Panc1 (cell line): ENCODE data around the gene CELF2. TPM values are rescaled to one million over a fixed set of nuclear protein-coding genes. Genes with fewer than 3 reads are reported as not detected.

Experiments
- ATAC-seq: fragments of 200-7000 bp; cut with Tn5 transposase; 2 replicates; pipeline ENCODE4 v1.9.1; 2020; ENCODE audit warnings: mild to moderate bottlenecking, moderate library complexity
- BruUV-seq: library from RNA; stranded (reverse); fragments of 400-500 nt; replicated peaks from 2 replicates; lab custom pipeline; 2021; lab: Mats Ljungman, UMichigan
- CTCF ChIA-PET: fragments of 300-600 bp; sonication (Branson Sonifier 250); formaldehyde crosslinking; loops from one replicate; lab custom pipeline; 2022; ENCODE audit warnings: antibody characterized with exemption; lab: Charles Lee
- POLR2A ChIA-PET: fragments of 300-600 bp; sonication (Branson Sonifier 250); formaldehyde crosslinking; loops from one replicate; lab custom pipeline; 2022; ENCODE audit warnings: antibody characterized with exemption; lab: Charles Lee
- DNase-seq: peaks from one replicate; pipeline ENCODE4 v3.0.0-alpha.2; 2010; ENCODE audit warnings: low read depth, low spot score
- H3K27ac ChIP-seq: 2 replicates; pipeline ENCODE4 v1.5.1; 2011; ENCODE audit warnings: mild to moderate bottlenecking, low read length, inconsistent platforms
- H3K27me3 ChIP-seq: fragments of 200-500 bp; sonication (Bioruptor generic); 2 replicates; pipeline ENCODE4 v1.6.0; 2014; ENCODE audit warnings: low read length, inconsistent platforms; ENCODE audit not compliant: control insufficient read depth, insufficient read depth
- H3K36me3 ChIP-seq: fragments of 200-500 bp; sonication (Bioruptor generic); 2 replicates; pipeline ENCODE4 v1.5.1; 2014; ENCODE audit warnings: inconsistent platforms, mild to moderate bottlenecking, low read length, moderate library complexity; ENCODE audit not compliant: control insufficient read depth, insufficient read depth
- H3K4me1 ChIP-seq: 2 replicates; pipeline ENCODE4 v1.5.1; 2011; ENCODE audit warnings: inconsistent platforms, mild to moderate bottlenecking, low read length, moderate library complexity; ENCODE audit not compliant: control insufficient read depth, insufficient read depth
- H3K4me3 ChIP-seq, 2 experiments: 2 replicates each; pipeline ENCODE4 v1.5.1; 2011 to 2012; ENCODE audit warnings: low read depth in 2 of 2, low read length in 2 of 2, mild to moderate bottlenecking in 2 of 2, inconsistent platforms in 1 of 2, moderate library complexity in 1 of 2
- H3K9me3 ChIP-seq: fragments of 200-500 bp; sonication (Bioruptor generic); 2 replicates; pipeline ENCODE4 v1.5.1; 2014; ENCODE audit warnings: low read depth, mild to moderate bottlenecking, inconsistent platforms, low read length, moderate library complexity; ENCODE audit not compliant: control insufficient read depth, insufficient read depth
- POLR2AphosphoS5 ChIP-seq: IDR thresholded peaks from 2 replicates; pipeline ENCODE4 v1.6.1; 2012; ENCODE audit warnings: mild to moderate bottlenecking, low read depth, low read length, moderate library complexity
- SIN3A ChIP-seq: IDR thresholded peaks from 2 replicates; pipeline ENCODE4 v1.6.1; 2012; ENCODE audit warnings: low read depth, mild to moderate bottlenecking, low read length, moderate library complexity, borderline replicate concordance; ENCODE audit not compliant: insufficient read depth
- TCF7L2 ChIP-seq: IDR thresholded peaks from 2 replicates; pipeline ENCODE4 v1.6.1; 2011; ENCODE audit warnings: mild to moderate bottlenecking, low read depth, low read length, inconsistent platforms
- in situ Hi-C: cut with HindIII; loops from 2 replicates; pipeline ENCODE4 v1.10.0; 2016; ENCODE audit warnings: low sequenced_read_pairs, low pct_unique_long_range_greater_than_20kb
- intact Hi-C: fragments of 100-400 bp; cut with micrococcal nuclease; formaldehyde crosslinking; loops from one replicate; pipeline ENCODE4 v1.10.0; 2022; ENCODE audit not compliant: unreplicated experiment
- total RNA-seq: library from RNA; stranded (reverse); gene quantifications from one replicate; pipeline ENCODE4 v1.2.1, GENCODE V29; 2021; ENCODE audit not compliant: unreplicated experiment
- TF ChIP-seq, protein P1 (sequence below), 2 experiments: IDR thresholded peaks; 2 replicates each; pipeline ENCODE4 v1.6.1; 2011 to 2012; ENCODE audit warnings: low read depth in 2 of 2, control low read depth in 1 of 2, low read length in 1 of 2, mild to moderate bottlenecking in 1 of 2, moderate library complexity in 1 of 2; ENCODE audit not compliant: insufficient read depth in 1 of 2
- TF ChIP-seq, protein P2 (sequence below): fragments of 450-650 bp; IDR thresholded peaks from 2 replicates; pipeline ENCODE4 v1.5.1; 2017; ENCODE audit warnings: mild to moderate bottlenecking

CELF2 gene
- total RNA-seq, 1 experiment from 2014 or later = 0.44 TPM

DNA sequence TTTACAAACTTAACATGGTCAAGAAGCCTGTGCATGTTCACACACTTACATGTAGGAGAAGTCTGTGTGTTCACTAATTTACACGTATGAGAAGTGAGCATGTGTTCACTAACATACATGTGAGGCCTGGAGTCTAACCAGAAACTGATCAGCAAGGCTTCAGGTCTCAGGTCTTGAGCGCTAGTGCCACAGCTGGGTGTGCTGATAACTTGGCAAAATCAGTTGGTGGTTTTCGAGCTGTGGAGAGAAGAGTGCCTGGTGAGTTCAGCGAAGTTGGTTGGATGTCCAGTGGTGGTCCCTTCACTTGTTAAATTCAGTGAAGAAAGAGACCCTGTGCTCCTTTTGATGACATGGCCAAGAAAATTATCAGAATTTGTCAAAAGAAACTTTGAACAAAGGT, 98.7 kb downstream of the CELF2 start:
- no peak overlapping the region for H3K27ac ChIP-seq
- in situ Hi-C loops = no loop called here
- POLR2A ChIA-PET = no interaction called here

DNA sequence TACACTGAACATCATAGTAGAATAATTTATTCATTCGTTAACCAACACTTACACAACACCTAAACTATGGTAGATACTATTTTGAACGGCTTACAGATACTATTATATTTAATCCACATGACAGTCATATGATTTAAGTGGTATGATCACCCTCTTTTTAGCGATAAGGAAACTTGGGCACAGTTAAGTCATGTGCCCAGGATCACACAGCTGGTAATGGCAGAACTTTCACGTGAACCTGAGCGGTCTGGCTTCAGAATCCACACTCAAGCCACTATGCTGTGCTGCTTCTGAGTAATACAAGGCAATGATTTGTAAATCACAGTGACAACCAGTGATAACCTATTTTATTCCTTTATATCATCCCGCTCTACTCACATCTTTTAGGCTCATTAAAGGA, 99.1 kb downstream of the CELF2 start:
- in situ Hi-C loops = no loop called here
- Histone ChIP-seq H3K36me3 (no peaks in the 10 kb centered on the region), H3K27ac (no peak overlapping the region), H3K27me3 (no peaks in the 10 kb centered on the region), H3K4me3 (no peak overlapping the region), H3K4me1 (no peaks in the 10 kb centered on the region), H3K9me3 (no peaks in the 10 kb centered on the region)
- no TSS peak for BruUV-seq
- TF ChIP-seq, protein P1, sequence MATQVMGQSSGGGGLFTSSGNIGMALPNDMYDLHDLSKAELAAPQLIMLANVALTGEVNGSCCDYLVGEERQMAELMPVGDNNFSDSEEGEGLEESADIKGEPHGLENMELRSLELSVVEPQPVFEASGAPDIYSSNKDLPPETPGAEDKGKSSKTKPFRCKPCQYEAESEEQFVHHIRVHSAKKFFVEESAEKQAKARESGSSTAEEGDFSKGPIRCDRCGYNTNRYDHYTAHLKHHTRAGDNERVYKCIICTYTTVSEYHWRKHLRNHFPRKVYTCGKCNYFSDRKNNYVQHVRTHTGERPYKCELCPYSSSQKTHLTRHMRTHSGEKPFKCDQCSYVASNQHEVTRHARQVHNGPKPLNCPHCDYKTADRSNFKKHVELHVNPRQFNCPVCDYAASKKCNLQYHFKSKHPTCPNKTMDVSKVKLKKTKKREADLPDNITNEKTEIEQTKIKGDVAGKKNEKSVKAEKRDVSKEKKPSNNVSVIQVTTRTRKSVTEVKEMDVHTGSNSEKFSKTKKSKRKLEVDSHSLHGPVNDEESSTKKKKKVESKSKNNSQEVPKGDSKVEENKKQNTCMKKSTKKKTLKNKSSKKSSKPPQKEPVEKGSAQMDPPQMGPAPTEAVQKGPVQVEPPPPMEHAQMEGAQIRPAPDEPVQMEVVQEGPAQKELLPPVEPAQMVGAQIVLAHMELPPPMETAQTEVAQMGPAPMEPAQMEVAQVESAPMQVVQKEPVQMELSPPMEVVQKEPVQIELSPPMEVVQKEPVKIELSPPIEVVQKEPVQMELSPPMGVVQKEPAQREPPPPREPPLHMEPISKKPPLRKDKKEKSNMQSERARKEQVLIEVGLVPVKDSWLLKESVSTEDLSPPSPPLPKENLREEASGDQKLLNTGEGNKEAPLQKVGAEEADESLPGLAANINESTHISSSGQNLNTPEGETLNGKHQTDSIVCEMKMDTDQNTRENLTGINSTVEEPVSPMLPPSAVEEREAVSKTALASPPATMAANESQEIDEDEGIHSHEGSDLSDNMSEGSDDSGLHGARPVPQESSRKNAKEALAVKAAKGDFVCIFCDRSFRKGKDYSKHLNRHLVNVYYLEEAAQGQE (IDR thresholded peaks at IDR 0.05; ENCODE audit: insufficient read depth in 1 of 2, low read depth in 2 of 2, low read length in 1 of 2) = no peak
- TF ChIP-seq, protein P2, sequence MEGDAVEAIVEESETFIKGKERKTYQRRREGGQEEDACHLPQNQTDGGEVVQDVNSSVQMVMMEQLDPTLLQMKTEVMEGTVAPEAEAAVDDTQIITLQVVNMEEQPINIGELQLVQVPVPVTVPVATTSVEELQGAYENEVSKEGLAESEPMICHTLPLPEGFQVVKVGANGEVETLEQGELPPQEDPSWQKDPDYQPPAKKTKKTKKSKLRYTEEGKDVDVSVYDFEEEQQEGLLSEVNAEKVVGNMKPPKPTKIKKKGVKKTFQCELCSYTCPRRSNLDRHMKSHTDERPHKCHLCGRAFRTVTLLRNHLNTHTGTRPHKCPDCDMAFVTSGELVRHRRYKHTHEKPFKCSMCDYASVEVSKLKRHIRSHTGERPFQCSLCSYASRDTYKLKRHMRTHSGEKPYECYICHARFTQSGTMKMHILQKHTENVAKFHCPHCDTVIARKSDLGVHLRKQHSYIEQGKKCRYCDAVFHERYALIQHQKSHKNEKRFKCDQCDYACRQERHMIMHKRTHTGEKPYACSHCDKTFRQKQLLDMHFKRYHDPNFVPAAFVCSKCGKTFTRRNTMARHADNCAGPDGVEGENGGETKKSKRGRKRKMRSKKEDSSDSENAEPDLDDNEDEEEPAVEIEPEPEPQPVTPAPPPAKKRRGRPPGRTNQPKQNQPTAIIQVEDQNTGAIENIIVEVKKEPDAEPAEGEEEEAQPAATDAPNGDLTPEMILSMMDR = no peak
- TF ChIP-seq SIN3A (no peak), POLR2AphosphoS5 (no peak), TCF7L2 (no peak)
- ChIA-PET CTCF (no interaction called here), POLR2A (no interaction called here)
- DNase-seq (no peak), ATAC-seq (no peak)
- intact Hi-C loops = no loop called here

More for the DNA sequence above, 98.7 kb downstream of the CELF2 start:
- H3K36me3 ChIP-seq = no peaks in the 10 kb centered on the region
- DNase-seq (no peak), ATAC-seq (no peak)
- no TSS peak for BruUV-seq
- intact Hi-C loops = no loop called here
- CTCF ChIA-PET = no interaction called here
- no peaks in the 10 kb centered on the region for H3K9me3 ChIP-seq
- no peak overlapping the region for H3K4me3 ChIP-seq
- no peaks in the 10 kb centered on the region for H3K27me3 ChIP-seq
- TF ChIP-seq SIN3A = no peak
- no peak for TF ChIP-seq POLR2AphosphoS5
- TF ChIP-seq TCF7L2 = no peak
- TF ChIP-seq, protein P1 (IDR thresholded peaks at IDR 0.05; ENCODE audit: insufficient read depth in 1 of 2, low read depth in 2 of 2, low read length in 1 of 2) = no peak
- TF ChIP-seq, protein P2 = no peak
- H3K4me1 ChIP-seq = no peaks in the 10 kb centered on the region
